Activated CD8-positive, alpha-beta memory T cell treated with anti-CD3 and anti-CD28 coated beads for 24 hours (primary cell): ENCODE results near the gene LMO1.

ENCODE experiments used
- DNase-seq: peaks from one replicate; pipeline ENCODE4 v3.0.0-alpha.2; 2020

The LMO1 gene

DNA sequence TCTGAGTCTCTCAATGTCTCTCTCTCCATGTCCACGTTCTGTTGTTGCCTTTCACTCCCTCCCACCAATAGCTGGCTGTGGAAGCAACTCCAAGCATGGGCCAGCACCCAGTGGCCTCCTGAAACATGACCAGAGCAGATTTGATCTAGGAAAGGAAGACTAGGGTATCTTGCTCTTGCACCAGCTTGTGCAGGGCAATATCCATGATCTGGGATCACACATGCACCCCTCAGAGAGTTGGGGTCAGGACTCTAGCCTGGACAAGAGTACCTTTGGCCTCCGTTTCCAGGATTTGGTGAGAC lies 60.3 kb downstream of the LMO1 start:
- no peak for DNase-seq

DNA sequence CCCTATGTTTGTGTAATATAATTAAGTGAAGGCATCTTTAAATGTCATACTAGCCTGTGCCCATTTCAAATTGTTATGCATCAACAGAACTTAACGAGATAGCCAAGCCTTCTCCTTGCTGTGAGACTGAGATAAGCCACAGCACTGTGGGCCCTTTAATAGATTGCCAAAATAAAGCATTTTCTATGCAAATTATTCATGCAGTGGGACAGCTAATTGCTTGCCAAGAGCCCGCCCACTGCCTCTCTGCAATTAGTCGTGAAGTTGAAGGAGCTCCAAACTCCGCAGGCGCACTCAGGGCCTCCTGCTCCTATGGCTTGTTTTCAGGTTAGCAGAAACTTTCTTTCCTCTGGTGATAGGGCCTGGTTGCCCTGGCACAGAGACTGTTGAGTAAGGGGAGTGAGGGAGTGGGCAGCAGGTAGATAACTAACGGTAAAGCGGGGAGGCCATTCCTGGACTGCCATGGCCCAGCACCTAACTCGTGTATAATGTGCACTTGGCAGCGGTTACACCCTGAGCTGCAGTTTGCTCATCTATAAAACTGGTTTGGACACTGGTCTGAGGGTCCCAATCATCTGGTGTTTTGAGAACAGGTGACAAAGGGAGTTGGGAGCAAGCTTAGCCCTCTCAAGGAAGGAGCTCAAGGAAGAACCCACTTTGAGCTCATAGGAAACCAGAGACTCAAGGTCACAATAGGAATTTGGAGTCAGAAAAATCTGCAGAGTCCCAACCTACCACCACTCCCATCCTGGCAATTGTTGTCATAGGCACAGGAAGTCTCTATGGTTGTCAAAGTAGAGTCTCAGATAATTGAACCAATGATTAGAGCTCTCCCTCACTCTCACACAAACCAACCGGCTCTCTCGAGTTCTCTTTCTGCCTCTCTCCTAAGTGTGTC lies 60.9 kb downstream of the LMO1 start:
- no peak for DNase-seq

DNA sequence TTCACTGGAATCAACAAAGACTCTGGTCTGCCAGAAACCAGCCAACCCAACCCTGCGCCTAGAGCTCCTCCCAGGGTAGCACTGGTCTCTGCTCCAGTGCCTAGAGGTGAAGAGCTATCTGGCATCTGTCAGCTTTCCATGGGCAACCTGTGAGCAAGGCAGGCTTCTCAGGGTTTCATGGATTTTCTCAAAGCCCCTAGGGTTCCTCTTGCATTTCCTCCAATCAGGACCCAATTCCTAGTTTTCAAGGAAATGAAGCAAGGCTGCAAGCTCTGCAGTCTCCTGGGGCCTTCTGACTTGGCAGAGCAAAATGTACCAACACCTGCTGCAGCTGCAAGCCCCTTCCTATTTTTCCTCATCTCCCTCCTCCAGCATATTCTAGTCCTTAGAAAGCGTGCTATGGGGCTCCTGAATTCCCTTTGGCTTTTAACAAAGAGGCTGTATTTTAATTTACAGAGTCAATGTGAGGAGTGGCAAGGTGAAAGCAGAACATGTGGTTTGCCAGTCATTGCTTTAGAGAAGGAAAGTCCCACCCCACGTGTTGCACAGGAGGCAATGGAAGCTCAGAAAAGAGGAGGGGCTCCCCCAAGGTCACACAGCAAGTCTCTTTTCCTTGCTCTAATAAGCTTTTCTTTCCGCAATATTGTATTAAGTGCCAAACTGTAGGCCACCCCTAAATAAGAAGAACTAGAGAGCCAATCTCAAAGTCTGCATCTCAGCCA lies 61.9 kb downstream of the LMO1 start:
- no peak for DNase-seq

DNA sequence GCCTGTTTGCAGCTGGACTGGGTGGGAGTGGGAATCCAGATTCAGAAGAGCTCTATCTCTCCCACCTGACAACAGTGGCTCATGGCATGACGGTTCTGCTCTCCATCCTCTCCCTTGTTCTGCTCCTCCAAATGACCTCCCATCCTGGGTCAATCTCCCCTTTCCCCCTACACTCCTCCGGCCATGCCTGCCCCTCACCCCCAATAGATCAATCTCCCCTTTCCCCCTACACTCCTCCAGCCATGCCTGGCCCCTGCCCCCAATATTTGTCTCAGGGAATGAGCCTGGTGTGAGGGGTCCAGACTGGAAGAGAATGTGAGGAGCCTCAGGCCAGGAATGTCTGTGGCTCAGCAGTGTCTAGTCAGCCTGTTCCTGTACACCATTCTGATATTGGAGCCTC lies 64.0 kb downstream of the LMO1 start:
- DNase-seq: no peak

DNA sequence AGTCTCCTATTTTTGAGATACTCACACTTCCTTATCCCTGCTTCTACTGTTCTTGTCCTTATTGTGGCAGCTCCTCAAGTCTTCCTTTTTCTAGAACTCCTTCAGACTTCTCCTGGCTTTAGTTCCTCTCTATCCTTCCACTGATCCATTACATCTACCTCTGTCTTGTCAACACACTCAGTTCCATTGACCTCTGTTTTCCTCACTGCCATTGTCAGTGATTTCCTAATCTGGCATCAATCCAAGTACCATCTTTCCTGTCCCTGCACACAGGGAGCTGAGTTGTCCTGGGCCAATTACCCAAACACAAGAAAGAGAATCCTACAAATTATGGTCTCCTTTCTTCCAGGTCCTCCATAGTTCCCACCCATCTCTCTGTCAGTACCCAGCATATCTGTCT lies 66.9 kb downstream of the LMO1 start:
- DNase-seq: no peak

DNA sequence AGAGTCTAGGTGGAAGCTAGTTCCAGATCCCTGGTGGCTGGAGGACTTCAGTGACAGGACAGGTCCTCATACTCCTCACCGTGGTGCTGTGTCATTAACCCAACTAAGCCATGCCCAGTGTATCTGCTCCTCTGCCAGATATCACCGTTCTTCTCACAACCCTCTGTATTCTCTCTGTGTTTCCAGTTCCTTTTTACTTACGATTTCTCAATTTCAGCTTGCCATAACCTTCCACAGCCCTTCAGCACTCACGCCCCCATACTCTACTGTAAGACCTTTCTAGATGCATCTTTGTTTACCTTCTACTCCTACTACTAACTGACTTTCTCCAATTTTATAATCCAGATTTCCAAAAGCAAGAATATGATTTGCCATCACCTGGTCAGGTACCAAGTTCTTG lies 68.7 kb downstream of the LMO1 start:
- no peak for DNase-seq

DNA sequence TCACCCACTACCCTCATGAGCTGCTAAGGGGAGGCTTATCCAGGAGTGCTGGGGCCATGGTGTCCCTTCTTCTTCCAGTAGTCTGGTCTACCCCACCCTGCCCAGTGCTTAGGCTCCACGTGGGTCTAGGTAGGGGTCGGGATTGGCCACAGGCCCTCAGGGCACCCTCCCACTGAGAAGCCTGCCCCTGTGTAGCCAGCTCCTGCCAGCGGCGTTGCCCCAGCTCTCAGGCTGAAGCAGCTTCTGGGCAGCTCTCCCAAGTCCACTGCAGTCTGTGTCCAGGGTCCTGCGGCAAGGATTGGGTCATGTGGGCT lies 70.8 kb downstream of the LMO1 start:
- no peak for DNase-seq

DNA sequence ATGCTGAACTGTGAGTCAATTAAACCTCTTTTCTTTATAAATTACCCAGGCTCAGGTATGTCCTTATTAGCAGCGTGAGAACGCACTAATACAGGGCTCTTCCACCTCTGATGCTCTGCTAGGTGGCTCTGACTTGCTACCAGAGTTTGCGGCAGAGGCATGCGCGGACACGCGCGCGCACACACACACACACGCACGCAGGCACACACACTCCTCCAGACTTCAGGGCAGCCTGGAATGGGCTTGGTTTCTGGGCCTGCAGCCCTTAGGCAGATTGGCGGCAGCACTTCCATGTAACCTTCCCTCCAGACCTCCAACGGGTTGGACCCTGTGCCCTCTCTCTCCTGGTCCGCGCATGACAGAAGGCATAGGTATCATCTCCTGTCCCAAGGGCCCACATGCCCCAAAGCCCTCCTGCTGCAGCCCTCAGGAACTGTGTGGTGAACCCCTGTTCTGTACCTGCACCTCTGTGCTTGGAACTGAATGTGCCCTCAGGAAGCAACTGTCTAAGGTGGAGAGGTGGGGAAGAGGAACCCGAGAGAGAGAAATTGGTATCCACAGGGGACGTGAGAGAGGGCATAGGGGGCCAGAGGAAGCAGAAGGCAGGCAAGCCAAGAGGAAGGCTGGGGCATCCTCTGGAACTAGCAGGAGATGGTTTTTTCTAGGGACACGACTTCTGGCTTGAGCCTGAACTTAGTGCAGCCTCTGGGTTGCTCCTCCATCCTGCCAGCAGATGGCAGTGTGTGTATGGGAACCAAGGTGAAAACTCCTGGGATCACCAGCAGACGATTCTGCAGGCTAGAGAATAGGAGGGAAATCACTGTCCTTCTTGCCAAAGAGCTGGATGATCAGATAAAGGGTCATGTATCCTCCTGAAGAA lies 71.4 kb downstream of the LMO1 start:
- DNase-seq: peak; percentile 69

DNA sequence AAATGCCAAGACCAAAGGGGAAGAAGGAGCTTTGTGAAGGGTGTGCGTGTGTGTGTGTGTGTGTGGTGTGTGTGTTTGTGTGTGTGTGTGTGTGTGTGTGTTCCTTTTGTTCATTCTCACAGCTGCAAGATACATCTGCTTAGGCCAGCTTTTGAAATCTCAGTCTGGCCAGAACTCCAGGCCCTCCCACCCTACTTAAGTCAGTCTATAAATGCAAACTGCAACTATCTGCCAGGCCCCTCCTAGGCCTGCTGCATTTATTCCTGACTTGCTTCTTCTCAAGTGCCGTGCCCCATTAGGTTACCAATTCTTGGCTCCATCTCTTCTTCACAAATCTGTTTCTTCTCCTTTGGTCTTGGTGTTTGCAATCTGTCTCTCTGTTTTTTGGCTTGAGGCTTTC lies 73.2 kb downstream of the LMO1 start:
- no peak for DNase-seq

DNA sequence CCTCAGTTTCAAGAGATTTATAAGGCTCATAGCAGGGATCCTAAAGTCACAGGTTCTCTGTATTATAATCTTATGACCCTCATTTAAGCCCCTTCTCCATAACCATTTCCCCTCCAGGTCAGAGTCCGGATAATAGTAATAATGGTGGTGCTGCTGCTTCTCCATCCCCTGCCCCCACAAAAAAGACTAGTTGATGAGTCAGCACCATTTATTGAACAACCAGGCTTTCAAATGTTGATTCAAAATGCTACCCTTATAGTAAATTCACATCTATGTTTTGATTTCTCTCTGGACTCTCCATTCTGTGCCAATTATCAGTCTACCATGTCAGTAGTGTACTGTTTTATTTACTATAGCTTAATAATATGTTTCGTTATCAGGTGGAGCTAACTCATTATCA lies 77.2 kb downstream of the LMO1 start:
- no peak for DNase-seq

DNA sequence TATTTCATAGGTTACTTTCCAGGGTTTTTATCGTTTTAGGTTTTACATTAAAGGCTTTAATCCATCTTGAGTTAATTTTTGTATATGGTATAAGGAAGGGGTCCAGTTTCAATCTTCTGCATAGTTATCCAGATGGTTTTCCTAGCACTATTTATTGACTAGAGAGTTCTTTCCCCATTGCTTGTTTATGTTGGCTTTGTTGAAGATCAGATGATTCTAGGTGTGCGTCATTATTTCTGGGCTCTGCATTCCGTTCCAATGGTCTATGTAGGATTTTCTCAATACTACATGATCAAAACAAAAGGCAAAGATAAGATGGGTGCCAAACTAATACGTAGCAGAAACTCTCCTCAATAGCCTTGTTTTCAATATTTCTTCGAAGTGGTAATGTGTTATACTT lies 80.6 kb downstream of the LMO1 start:
- no peak for DNase-seq

DNA sequence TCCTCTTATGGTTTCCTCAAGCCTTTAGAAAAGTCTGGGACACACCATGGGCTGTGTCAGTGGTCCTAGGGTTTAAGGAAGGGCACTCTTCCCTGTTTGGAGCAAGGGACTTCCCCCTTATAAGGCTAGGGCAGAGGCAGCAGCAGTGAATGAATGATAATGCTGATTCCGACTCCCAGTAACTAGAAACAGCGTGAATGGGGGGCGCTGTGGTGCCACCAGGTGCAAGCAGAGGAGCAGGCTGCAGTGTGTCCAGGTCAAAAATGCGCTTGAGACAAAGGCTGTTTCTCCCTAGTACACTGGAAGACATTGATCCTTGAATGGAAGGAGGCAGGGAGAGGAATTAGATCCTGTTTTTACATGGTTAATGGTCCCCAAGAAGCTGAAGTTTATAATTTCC lies 83.2 kb downstream of the LMO1 start:
- DNase-seq: no peak

DNA sequence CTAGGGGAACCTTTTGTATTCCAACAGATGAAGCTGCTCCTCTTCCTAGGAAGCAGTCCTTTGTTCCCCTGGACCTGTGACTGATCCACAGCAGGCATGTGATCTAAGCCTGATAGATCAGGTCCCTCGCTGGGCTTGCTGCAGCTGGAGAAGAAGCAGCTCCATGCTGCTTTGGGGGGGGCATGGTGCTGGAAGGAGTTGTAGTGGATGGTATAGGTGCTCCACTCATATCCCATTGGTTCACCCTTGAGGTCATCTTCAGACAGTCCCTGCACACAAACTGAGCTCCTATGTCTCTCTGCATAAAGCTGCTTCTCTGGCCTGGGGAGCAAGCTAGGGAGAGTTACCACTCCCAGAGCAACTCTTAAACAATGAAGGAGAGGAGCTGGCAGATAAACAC lies 85.4 kb downstream of the LMO1 start:
- no peak for DNase-seq

DNA sequence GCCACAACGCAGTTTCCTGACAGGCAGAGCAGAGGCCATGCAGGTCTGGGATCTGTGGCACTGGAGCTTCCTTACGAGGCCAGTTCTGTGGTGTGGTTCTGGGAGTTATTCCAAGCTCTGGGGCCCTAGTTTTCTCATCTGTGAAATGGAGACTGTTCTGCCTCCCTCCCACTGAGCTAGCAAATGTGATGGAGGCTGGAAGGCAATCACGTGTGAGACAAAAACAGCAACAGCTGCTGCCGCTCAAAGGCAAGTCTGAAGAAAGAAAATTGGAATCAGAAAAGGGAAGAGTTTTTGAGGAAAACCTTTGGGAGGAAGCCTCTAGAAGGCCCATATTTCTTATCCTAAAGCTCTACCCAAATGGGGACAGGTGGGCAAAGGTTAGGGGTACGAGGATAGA lies 86.5 kb downstream of the LMO1 start:
- DNase-seq: no peak
